HFFc6 (cell line): ENCODE results near the gene SETBP1. TPM values are rescaled to one million over a fixed set of nuclear protein-coding genes. Genes with fewer than 3 reads are reported as not detected.

Experiments used
- DNase-seq: peaks from one replicate; pipeline ENCODE4 v3.0.0-alpha.2; 2018
- H3K27ac Mint-ChIP-seq: 2 replicates; pipeline ENCODE4 v1.8.0; 2020; ENCODE audit warnings: mild to moderate bottlenecking, mixed read lengths
- H3K27me3 Mint-ChIP-seq: 2 replicates; pipeline ENCODE4 v1.8.0; 2021; ENCODE audit warnings: mild to moderate bottlenecking, moderate library complexity, mixed read lengths; ENCODE audit not compliant: insufficient read depth
- H3K36me3 Mint-ChIP-seq: 2 replicates; pipeline ENCODE4 v1.8.0; 2021; ENCODE audit warnings: low read depth, mixed read lengths
- H3K4me1 Mint-ChIP-seq: 2 replicates; pipeline ENCODE4 v1.8.0; 2020; ENCODE audit warnings: low read depth, mixed read lengths
- H3K4me3 Mint-ChIP-seq: 2 replicates; pipeline ENCODE4 v1.8.0; 2020; ENCODE audit warnings: mild to moderate bottlenecking, moderate library complexity, mixed read lengths
- H3K9me3 Mint-ChIP-seq: 2 replicates; pipeline ENCODE4 v1.8.0; 2020; ENCODE audit warnings: mild to moderate bottlenecking, mixed read lengths
- CTCF ChIP-seq: fragments of 200-600 bp; sonication (generic); IDR thresholded peaks from 2 replicates; pipeline ENCODE4 v1.5.0; 2021; ENCODE audit warnings: antibody characterized with exemption, mild to moderate bottlenecking
- total RNA-seq, 6 experiments: library from RNA; stranded (reverse); fragmentation: NEBNext Ultra II Directional; extraction: Animal tissue kit (Norgen Biotek cat#: 25700); gene quantifications; 2 replicates in 1 of 6; 3 replicates in 5 of 6; pipeline ENCODE4 v1.2.3, GENCODE V29; 2021

The SETBP1 gene
- total RNA-seq, 6 experiments from 2014 or later: 0.03 to 0.40 (median 0.09) TPM

- Mint-ChIP-seq H3K4me1 (no peaks in the 10 kb centered on the region), H3K36me3 (no peaks in the 10 kb centered on the region)
- no peak for DNase-seq
Measured at GRCh38 chr18:44850001-44850400, 169.3 kb downstream of the SETBP1 start.

GRCh38 chr18:44851856-44852621 is 171.4 kb downstream of the SETBP1 start:
- Mint-ChIP-seq H3K4me1 (no peaks in the 10 kb centered on the region), H3K4me3 (no peak overlapping the region), H3K27me3 (peaks cover 8% of the 10 kb centered on the region; the same call in 1 of the 2 replicates), H3K36me3 (no peaks in the 10 kb centered on the region), H3K9me3 (peaks cover 4% of the 10 kb centered on the region; the same call in 1 of the 2 replicates), H3K27ac (no peak overlapping the region)
- no peak for TF ChIP-seq CTCF
- no peak for DNase-seq

More at GRCh38 chr18:44850001-44850400, 169.3 kb downstream of the SETBP1 start:
- peaks cover 4% of the 10 kb centered on the region; the same call in 1 of the 2 replicates for H3K9me3 Mint-ChIP-seq
- no peak overlapping the region for H3K4me3 Mint-ChIP-seq
- TF ChIP-seq CTCF: no peak
- no peak overlapping the region for H3K27ac Mint-ChIP-seq
- H3K27me3 Mint-ChIP-seq: peaks cover 10% of the 10 kb centered on the region; the same call in 1 of the 2 replicates

GRCh38 chr18:44852818-44853217 is 172.1 kb downstream of the SETBP1 start:
- Mint-ChIP-seq H3K27me3 (peaks cover 7% of the 10 kb centered on the region; the same call in 1 of the 2 replicates), H3K4me3 (no peak overlapping the region), H3K9me3 (peaks cover 4% of the 10 kb centered on the region; the same call in 1 of the 2 replicates), H3K36me3 (no peaks in the 10 kb centered on the region), H3K4me1 (no peaks in the 10 kb centered on the region), H3K27ac (no peak overlapping the region)
- no peak for DNase-seq
- TF ChIP-seq CTCF: no peak

- H3K9me3 Mint-ChIP-seq: peaks cover 4% of the 10 kb centered on the region; the same call in 1 of the 2 replicates
- H3K36me3 Mint-ChIP-seq: no peaks in the 10 kb centered on the region
- no peaks in the 10 kb centered on the region for H3K4me1 Mint-ChIP-seq
- no peak overlapping the region for H3K4me3 Mint-ChIP-seq
- H3K27ac Mint-ChIP-seq: no peak overlapping the region
- TF ChIP-seq CTCF: no peak
- H3K27me3 Mint-ChIP-seq: peaks cover 6% of the 10 kb centered on the region; the same call in 1 of the 2 replicates
- DNase-seq: no peak
Measured at GRCh38 chr18:44853430-44853829, 172.7 kb downstream of the SETBP1 start.

- TF ChIP-seq CTCF: no peak
- H3K4me1 Mint-ChIP-seq: no peaks in the 10 kb centered on the region
- no peak overlapping the region for H3K27ac Mint-ChIP-seq
- no peak overlapping the region for H3K4me3 Mint-ChIP-seq
- H3K27me3 Mint-ChIP-seq: peaks cover 6% of the 10 kb centered on the region; the same call in 1 of the 2 replicates
- DNase-seq: no peak
- no peaks in the 10 kb centered on the region for H3K36me3 Mint-ChIP-seq
- H3K9me3 Mint-ChIP-seq: peaks cover 2% of the 10 kb centered on the region; the same call in 1 of the 2 replicates
Measured at GRCh38 chr18:44855681-44856080, 175.0 kb downstream of the SETBP1 start.
